HG02678 (cell line): ENCODE measurements around the gene IQCH.
"Not testable (repeated sequence)": the region's sequence is repeated elsewhere in the genome, so short reads cannot be mapped to it uniquely, and the experiment has no call there.

Experiments
- ATAC-seq: cut with Tn5 transposase; IDR thresholded peaks from one replicate; pipeline ENCODE4 v1.9.1; 2021; ENCODE audit warnings: mild to moderate bottlenecking, moderate library complexity; ENCODE audit not compliant: unreplicated experiment

IQCH gene

DNA sequence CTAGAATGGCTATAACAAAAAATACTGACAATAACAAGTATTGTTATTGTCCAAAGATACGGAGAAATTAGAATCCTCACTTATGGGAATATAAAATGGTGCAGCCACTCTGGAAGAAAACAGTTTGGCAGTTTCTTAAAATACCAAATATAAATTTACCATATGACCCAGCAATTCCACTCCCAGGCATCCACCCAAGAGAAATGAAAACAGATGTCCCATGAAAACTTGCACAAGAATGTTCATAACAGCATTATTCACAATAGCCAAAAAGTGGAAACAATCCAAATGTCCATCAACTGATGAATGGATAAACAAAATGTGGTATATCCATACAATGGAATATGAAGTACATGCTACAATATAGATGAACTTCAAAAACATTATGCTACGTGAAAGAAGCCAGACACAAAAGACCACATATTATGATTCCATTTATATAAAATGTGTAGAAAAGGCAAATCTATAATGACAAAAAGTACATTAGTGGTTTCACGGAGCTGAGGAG is 9.6 kb upstream of the IQCH start:
- ATAC-seq = no peak

DNA sequence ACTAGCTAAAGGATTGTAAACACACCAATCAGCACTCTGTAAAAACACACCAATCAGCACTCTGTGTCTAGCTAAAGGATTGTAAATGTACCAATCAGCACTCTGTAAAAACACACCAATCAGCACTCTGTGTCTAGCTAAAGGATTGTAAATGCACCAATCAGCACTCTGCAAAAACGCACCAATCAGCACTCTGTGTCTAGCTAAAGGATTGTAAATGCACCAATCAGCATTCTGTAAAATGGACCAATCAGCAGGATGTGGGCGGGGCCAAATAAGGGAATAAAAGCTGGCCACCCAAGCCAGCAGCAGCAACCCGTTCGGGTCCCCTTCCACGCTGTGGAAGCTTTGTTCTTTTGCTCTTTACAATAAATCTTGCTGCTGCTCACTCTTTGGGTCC is 8.0 kb upstream of the IQCH start:
- not testable (repeated sequence) for ATAC-seq

DNA sequence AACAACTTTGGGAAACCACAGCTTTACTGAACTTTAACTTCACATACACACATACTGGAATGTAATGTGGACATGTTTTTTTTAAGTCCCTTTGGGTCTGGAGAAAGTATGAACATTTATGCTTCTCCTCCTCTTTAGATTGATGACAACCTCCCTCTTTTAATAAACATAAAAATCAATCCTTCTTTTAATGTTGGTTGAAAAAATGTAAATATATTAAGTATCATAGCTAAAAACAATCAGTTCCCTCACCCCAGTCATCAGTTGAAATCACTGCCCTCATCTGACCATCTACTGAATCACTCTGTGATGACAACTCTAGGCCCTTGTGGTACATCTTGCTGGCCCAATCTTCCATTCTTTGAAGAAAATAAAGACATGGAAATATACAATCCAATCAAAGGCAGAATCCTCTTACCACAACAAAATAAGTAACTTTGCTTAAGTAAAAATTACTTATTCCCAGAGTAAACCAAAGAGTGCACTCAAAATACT is 6.5 kb upstream of the IQCH start:
- ATAC-seq = no peak

DNA sequence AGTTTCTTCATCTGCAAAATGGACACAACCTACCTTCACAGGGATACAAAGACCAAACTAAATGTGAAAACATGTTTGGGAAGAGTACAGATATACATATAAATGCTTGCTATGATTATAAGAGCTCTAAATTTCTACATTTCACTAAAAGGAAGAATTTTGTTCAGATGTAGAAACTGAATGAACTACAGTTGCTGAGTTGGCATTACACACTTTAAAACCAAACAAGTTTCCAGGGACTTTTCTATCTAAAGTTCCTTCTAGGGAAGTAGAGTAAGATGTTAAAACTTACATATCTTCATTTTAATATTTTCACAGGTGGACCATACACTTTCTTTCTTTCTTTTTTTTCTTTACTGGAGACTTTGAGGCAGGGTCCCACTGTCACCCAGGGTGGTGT is 4.8 kb upstream of the IQCH start:
- ATAC-seq = no peak

DNA sequence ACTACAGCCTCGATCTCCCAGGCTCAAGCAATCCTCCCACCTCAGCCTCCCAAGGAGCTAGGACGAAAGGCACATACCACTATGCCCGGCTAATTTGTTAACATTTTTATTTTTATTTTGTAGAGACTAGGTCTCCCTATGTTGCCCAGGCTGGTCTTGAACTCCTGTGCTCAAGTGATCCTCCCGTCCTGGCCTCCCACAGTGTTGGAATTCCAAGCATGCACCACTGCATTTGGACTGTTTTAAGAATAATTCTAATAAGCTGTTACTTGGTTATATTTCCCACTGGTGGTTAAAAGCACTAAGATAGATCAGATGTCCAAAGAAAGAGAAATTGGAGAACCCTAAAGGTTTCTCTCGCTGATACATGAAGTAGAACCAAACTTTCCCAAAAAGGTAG is 3.3 kb upstream of the IQCH start:
- ATAC-seq = no peak

DNA sequence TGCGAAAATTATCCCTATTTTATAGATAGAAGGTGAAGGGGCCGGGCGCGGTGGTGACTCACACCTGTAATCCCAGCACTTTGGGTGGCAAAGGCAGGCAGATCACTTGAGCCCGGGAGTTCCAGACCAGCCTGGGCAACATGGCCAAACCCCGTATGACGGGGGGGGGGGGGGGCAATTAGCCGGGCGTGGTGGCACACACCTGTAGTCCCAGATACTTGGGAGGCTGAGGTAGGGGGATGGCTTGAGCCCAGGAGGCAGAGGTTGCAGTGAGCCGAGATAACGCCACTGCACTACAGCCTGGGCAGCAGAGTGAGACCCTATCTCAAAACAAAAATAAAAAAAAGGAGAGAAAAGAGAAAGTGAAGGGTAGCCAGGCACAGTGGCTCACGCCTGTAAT is 1.5 kb upstream of the IQCH start:
- no peak for ATAC-seq

DNA sequence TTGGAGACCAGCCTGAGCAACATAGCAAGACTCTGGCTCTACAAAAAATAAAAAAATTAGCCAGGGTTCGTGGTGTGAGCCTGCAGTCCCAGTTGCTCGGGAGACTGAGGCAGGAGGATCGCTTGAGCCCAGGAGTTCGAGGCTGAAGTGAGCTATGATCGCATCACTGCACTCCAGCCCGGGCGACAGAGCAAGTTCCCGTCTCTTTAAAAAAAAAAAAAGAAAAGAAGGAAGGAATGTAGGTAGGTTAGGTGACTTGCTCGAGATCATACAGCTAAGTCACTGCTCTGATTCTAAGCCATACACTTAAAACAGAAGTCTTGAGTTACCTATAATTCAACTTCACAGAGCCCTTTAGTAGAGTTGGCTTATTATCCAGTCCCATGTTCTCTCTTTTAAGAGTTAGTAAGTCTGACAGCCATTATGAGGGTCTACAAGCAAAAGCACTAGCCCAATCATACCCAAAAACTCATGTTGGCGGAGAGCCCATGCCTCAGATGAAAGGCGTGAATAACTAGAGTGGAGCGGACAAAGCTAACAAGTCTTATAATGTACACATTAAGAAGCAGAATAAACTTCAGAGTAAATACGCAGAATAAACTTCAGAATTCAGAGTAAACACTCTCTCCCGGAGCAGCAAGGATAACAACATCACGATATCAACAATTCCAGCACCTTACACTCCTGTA is 893 bp upstream of the IQCH start:
- no peak for ATAC-seq

DNA sequence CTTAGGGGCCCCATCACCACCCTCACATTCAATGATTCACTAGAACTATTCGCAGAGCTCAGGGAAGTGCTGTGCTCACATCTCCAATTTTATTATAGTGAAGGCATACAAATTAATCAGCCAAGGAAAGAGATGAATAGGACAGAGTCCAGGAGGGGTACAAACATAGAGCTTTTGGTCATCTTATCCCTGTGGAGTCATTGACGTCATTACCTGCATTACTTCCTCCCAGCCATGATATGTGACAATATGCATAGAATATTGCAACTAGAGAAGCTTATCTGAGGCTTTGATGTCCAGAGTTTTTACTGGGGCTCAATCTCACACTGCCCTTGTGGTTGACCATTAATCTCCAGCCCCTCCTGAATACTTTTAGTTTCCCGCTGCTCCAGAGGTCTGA is 1.5 kb downstream of the IQCH start:
- ATAC-seq = no peak

DNA sequence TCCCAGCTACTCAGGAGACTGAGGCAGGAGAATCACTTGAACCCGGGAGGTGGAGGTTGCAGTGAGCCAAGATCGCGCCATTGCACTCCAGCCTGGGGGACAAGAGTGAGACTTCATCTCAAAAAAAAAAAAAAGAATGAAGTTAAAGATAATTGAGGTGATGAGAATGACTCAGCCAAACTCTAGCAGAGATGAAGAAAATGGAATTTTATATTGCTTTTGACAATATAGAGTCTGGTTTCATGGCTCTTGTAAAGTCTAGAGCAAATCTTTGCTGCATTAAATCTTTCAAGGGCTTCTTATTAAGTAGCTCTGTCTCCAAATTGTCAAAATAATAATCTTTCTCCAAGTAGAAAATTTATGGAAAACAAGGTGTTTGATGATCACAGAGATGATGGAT is 3.8 kb downstream of the IQCH start:
- ATAC-seq = not testable (repeated sequence)

DNA sequence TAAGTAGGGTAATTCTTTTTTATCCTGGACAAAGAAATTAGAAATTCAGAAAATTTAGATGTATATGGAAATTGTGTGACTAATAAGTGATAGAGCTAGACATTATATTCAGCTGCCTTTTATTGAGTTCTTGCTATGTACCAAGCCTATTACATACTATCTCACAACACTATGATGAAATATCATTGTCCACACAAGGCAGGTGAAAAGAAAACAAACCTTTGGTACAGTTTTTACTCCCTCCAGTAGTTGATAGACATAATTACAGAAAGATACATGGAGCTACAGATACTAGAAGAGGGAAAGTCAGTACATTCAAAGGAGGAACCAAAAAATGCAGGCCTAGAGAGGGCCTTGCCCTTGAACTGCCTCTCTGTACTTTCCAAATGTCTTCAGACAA is 4.8 kb downstream of the IQCH start:
- no peak for ATAC-seq

DNA sequence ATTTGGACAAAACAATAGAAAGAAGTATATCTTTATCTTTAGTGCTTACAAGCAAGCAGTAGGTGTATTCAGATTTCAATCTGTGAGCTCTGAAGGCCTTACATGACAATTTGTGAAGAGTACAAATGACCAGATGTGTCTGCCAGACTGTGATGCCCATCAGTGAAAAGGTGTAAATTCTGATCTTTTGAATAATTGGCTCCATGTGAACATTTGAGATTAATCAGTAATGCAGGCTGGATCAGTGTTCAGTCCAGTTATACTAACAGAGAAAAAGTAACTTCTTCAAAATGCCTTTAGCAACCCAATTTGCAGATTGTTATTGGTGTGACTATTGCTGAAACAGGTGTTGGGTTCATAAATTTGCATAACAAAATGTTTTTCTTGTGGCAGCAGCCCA is 5.2 kb downstream of the IQCH start:
- ATAC-seq = no peak

DNA sequence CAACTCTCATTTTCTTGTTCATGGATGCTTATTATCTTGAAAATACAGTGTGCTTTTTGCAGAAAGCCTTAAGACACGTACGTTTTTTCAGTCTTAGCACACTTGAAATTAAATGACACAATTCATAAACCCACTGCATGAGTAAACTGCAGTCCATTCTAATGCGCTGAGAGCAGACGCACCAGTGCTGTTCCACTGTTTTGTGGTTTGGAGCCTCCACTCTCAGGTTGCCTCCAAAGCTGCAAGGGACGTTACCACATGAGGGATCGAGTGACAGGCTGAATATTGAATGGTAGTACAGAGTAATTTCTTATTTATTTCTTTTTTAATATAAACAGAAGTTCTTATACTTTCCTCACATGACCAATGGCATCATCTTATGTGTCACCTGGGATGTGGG is 12.3 kb downstream of the IQCH start:
- no peak for ATAC-seq

DNA sequence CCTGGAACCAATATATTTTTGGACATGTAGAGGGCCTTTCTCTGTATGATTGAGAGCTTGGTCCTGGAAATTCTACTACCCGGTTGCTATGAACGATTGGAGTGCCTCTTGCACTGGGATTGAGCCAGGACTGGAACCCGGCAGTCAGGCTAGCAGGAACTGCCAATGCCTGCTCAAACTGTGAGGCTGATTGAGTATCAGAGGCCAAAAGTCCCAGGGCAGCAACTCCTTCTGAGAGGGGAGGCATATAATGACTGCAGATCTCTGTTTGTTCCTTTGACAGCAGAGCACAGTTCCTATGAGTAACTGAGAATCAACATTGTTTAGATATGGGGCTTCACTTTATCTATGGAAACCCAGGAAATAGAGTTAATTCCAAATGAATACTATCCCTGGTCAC is 12.9 kb downstream of the IQCH start:
- ATAC-seq = no peak

DNA sequence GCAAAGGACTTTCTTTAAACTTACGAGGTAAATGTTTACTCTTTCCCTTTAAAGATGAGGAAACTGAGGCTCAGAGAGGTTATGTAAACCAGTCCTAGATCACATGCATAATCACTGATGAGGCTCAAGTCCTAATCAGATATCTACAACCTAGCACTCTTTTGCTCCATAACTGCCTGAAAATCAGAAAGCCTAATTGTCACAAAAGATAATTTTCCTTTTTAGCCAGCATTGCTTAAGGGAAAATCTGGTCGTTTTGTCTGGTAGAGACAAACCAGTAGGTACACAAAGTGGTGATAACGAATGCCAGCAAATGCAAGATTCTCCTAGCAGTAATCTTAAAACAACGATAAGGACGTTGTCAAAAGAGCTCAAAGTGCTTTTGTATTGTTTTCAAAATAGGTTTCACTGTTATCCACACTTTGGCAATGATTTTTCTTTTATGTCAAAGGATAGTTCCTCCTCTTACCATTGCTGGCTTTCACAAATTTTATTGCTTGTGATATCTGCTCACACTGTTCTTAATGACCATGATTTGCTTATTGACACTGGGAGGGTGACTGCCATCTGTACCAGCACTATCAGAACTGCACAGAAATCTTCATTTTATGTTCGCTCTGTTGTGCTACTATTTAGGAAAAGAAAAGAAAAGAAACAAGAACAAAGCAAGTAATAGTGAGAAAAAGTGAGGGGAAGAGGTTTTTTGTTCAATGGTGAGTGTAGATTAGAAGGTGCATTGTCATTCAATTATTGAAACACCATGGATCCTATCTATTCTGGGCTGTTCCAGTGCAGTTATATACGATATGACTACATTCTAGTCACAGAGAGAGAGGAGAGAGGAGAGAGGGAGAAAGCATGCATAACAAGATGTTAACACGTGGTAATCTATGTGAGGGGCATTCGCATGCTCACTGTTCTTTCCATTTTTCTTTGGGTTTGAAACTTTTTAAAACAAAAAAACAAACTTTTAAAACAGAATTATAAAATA is 13.7 kb downstream of the IQCH start:
- no peak for ATAC-seq

DNA sequence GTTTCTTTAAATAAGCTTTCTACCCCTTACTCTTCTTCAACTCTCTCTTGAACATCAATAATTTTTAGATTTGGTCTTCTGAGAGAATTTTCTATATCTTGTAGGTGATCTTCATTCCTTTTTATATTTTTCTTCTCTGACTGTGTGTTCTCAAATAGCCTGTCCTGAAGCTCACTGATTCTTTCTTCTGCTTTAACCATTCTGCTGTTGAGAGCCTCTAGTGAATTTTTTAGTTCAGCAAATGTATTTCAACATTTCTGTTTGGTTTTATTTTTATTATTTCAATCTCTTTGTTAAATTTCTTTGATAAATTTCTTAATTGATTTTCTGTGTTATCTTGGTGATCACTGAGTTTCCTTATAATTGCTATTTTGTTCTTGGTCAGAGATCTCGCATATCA is 19.6 kb downstream of the IQCH start:
- no peak for ATAC-seq

DNA sequence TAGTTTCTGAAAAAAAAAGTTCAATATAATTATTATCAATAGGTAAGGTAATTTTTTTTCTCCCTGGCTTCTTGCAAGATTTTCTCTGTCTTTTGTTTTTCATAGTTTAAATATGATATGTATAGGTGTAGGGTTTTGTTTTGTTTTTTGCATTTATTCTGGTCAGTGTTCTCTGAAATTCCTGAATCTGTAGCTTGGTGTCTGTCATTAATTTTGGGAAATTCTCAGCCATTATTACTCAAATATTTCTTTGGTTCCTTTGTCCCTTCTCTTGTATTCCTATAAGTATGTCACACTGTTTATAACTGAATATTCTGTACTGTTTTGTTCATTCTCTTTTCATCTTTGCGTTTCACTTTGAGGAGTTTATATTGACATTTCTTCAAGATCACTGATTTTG is 22.1 kb downstream of the IQCH start:
- ATAC-seq = no peak

DNA sequence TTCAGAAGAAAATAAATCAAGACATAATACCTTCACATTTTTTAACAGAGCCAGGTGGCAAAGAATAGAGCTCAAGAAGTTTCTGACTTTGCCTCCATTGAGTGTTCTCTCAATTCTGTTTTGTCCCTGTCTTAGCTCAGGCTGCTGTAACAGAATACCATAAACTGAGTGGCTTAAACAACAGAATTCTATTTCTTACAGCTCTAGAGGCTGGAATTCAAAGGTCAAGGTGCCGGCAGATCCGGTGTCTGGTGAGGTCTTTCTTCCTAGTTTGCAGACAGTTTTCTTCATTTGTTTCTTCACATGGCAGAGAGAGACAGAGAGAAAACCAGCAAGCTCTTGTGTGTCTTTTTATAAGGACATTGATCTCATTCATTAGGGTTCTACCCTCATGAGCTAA is 25.6 kb downstream of the IQCH start:
- ATAC-seq = no peak

DNA sequence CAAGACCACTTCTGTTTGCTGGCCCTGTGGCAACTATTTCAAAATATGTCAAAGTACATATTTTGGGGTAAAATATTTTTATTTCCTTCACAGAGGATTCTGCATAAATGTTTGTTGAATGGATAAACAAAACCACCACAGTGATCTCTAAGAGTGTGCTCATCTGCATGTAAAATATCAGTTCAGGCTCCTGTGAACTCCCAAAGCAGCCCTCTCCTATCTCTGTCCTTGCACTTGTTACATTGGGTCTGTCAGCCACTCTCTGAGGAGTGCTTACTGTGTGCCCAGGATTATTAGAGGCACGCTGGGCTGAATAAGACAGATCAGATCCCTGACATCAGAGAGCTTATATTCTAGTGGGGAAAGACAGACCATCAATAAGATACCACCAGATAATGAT is 27.1 kb downstream of the IQCH start:
- no peak for ATAC-seq

DNA sequence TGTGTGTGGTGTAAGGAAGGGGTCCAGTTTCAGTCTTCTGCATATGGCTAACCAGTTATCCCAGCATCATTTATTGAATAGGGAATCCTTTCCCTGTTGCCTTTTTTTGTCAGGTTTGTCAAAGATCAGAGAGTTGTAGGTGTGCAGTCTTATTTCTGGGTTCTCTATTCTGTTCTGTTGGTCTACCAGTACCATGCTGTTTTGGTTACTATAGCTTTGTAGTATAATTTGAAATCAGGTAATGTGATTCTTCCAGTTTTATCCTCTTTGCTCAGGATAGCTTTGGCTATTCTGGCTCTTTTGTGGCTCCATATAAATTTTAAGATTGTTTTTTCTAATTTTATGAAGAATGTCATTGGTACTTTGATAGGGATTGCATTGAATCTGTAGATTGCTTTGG is 31.0 kb downstream of the IQCH start:
- not testable (repeated sequence) for ATAC-seq

DNA sequence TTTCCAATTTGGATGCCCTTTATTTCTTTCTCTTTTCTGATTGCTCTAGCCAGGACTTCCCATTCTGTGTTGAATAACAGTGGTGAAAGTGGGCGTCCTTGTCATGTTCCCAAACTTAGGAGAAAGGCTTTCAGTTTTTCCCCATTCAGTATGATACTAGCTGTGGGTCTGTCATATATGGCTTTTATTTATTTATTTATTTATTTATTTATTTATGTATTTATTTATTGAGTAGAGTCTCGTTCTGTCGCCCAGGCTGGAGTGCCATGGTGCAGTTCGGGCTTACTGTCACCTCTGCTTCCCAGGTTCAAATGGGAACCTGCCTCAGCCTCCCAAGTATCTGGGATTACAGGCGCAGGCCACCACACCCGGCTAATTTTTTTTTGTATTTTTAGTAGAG is 31.8 kb downstream of the IQCH start:
- ATAC-seq = not testable (repeated sequence)

DNA sequence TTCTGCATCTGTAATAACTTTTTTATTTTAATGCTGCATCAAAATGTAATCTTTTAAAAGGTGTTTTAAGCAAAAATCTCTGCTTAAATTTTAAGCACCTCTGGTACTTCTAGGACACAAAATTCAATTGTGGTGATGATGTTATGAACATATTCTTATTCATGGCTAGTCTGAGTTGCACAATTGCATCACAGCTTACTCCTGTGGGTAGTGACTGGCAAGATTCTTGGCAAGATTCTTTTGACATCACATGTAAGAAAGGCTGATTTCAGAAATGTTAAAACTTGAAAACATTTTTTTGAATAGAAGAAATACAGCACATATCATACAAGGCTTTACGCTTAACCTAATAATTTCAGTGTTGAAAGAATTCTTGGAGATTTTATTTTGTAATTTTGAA is 35.7 kb downstream of the IQCH start:
- no peak for ATAC-seq

DNA sequence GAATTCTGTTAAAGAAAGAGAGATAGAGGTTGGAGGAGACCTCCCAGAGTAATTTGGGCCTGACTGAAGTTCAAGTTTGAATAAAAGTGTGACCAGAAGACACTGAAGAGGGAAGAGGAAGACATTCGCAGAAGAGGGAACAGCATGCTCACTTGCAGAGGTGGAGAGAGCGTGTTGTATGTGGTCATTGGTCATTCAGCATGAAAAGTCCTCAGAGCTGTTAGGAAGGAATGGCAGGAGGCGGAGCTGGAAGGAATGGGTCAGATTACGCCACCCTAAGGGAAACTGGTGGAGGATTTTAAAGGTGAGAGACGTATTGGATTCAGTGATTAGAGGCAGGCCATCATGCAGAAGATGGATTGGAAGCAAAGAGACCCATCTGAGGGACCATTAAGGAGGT is 41.6 kb downstream of the IQCH start:
- no peak for ATAC-seq
